ENCODE results near the gene DIP2C.

DNA sequence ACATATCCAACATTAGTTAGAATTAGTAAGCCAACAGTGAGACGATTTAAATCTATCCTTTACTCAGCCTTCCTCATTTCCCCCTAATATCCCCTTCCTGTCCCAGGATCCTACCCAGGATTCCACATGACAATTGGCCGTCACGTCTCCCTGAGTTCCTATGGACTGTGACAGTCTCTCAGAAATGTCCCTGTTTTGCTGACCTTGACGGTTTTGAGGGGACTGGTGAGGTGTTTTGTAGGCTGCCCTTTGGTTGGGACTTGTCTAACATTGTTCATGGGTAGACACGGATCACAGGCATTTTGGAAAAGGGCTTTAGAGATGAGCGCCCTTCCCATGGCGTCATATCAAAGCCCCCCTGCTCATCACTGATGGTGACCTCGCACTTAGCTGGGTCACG is 391.4 kb downstream of the DIP2C start:
- TF ChIP-seq, protein P1, sequence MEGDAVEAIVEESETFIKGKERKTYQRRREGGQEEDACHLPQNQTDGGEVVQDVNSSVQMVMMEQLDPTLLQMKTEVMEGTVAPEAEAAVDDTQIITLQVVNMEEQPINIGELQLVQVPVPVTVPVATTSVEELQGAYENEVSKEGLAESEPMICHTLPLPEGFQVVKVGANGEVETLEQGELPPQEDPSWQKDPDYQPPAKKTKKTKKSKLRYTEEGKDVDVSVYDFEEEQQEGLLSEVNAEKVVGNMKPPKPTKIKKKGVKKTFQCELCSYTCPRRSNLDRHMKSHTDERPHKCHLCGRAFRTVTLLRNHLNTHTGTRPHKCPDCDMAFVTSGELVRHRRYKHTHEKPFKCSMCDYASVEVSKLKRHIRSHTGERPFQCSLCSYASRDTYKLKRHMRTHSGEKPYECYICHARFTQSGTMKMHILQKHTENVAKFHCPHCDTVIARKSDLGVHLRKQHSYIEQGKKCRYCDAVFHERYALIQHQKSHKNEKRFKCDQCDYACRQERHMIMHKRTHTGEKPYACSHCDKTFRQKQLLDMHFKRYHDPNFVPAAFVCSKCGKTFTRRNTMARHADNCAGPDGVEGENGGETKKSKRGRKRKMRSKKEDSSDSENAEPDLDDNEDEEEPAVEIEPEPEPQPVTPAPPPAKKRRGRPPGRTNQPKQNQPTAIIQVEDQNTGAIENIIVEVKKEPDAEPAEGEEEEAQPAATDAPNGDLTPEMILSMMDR (IDR thresholded peaks at IDR 0.05): no peak
- no peak for TF ChIP-seq POLR2A (IDR thresholded peaks at IDR 0.05)
